Measurements from ENCODE around the gene HSD17B2. TPM values are rescaled to one million over a fixed set of nuclear protein-coding genes. Genes with fewer than 3 reads are reported as not detected.

Gene HSD17B2
- total RNA-seq, 1 donor from 2014 or later: 0.29 TPM

DNA sequence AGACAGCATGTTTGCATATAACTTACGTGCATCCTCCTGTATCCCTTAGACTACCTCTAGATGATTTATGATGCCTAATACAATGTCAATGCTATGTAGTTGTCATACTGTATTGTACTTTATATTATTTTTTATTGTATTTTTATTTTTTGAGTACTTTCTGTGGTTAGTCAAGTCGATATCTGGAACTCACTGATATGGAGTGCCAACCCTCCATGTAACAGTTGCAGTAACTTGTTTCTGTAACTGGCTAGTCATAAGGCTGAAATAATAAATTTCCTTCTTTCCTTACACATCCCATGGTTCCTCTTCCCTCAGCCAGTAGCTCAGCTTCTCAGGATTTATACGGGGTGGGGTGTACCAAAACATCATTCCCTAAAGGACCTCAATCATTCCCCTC, 111.5 kb downstream of the HSD17B2 start:
- H3K4me3 ChIP-seq (ENCODE audit: low read depth, low read length): no peak overlapping the region
- no peak for DNase-seq (ENCODE audit: low read depth)
- TF ChIP-seq, protein P1, sequence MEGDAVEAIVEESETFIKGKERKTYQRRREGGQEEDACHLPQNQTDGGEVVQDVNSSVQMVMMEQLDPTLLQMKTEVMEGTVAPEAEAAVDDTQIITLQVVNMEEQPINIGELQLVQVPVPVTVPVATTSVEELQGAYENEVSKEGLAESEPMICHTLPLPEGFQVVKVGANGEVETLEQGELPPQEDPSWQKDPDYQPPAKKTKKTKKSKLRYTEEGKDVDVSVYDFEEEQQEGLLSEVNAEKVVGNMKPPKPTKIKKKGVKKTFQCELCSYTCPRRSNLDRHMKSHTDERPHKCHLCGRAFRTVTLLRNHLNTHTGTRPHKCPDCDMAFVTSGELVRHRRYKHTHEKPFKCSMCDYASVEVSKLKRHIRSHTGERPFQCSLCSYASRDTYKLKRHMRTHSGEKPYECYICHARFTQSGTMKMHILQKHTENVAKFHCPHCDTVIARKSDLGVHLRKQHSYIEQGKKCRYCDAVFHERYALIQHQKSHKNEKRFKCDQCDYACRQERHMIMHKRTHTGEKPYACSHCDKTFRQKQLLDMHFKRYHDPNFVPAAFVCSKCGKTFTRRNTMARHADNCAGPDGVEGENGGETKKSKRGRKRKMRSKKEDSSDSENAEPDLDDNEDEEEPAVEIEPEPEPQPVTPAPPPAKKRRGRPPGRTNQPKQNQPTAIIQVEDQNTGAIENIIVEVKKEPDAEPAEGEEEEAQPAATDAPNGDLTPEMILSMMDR (conservative IDR thresholded peaks at IDR 0.05; ENCODE audit: low read depth, low read length): no peak

DNA sequence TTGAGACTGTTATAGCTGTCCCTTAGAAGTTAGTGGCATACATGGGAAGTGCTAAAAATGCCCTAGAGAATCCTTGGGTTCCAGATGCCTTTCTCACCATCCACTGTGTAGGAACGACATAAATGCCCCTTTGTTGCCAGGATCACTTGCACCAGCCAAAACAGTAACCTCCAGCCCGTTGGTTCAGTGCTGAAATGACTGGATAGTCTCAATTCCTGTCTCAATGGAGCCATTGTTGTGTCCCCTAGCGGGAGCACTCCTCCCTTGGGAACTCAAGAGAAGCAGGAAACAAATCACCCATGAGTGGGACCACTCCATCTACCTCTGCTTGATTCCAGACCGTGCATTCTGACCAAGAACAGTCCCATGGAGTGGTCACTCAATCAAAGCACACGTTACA, 111.9 kb downstream of the HSD17B2 start:
- no peak for DNase-seq (ENCODE audit: low read depth)
- TF ChIP-seq, protein P1 (conservative IDR thresholded peaks at IDR 0.05; ENCODE audit: low read depth, low read length): no peak
- H3K4me3 ChIP-seq (ENCODE audit: low read depth, low read length): no peak overlapping the region

DNA sequence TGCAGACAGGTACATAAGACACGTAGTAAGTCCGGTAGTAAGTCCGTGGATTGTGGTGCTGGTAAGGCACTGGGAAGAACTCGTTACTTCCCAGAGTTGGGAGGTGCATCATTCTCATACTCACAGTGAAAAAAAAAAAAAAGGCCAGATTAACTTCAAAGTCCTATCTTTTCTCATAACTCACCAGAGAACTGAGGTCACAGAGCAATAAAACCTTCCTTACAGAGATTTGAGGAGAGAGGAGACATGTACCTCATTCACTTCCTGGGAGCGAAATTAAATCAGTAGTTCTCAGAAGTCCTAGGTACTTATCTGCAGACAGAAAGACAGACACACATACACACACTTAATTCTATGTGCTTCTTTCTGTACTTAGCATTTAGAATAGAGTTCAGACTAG, 112.5 kb downstream of the HSD17B2 start:
- H3K4me3 ChIP-seq (ENCODE audit: low read depth, low read length): no peak overlapping the region
- no peak for DNase-seq (ENCODE audit: low read depth)
- TF ChIP-seq, protein P1 (conservative IDR thresholded peaks at IDR 0.05; ENCODE audit: low read depth, low read length): no peak

Other genes with a start within 250 kb of the HSD17B2 start
- gene SDR42E1, start 23.8 kb upstream of the HSD17B2 start, total RNA-seq: 13.5 and 16.1 TPM in 2 replicates
- gene MPHOSPH6, start 135.0 kb downstream of the HSD17B2 start, total RNA-seq: 43.0 and 46.6 TPM in 2 replicates